ENCODE results near the gene RFC3.

The RFC3 gene

GRCh38 chr13:33815011-33815550 lies 2.9 kb upstream of the RFC3 start:
- DNase-seq = no peak

- no peak for DNase-seq
Measured at GRCh38 chr13:33816912-33817311, 1.0 kb upstream of the RFC3 start.

- no peak for DNase-seq
Measured at GRCh38 chr13:33817513-33817900, 442 bp upstream of the RFC3 start.

GRCh38 chr13:33825083-33825482 lies 7.1 kb downstream of the RFC3 start:
- DNase-seq = no peak

- DNase-seq = no peak
Measured at GRCh38 chr13:33827139-33827538, 9.2 kb downstream of the RFC3 start.

DNA sequence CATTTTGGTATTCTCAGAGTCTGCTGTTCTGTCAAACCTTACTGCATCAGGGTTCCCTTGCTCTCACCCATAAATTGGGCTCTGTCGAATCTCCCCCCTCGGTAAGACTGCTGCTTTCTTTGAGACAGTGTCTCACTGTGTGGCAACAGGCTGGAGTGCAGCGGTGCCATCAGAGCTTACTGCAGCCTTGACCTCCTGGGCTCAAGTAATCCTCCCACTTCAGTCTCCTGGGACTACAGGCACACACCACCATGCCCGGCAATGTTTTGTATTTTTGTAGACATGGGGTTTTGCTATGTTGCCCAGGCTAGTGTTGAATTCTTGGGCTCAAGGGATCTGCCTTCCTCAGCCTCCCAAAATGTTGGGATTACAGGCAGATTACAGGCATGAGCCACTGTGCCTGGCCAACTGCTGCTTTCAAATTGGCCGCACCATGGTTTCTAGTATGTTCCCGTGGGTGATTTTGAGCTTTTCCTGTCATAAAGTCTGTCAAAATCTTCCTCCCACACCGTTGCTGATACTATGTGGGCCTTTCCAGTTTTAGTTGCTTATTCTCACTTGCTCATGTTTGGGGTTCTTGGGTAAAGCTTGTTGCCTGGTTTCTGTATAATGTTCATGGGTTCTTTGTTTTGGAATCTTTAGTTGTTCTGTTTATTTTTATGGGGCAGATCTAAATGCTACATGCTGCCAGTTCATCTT lies 10.6 kb downstream of the RFC3 start:
- no peak for DNase-seq

GRCh38 chr13:33832872-33833271 lies 14.9 kb downstream of the RFC3 start:
- DNase-seq = no peak

DNA sequence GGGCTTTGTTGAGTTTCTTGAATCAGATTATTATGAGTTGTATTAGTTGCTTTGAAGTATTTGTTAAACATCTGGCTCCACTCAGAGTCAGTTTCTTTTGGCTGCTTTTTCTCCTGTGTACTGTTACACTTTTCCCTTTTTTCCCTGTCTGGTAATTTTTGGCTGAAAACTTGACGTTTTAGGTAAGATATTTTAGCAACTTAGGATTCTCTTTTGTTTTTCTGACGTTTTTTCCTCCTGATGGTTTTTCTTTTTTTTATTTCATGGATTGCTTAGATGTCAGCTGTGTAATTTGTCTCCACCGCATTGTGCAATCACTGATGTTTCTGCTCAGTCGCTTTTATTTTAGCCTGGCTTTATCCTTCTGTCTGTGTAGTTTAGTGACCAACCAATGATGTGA lies 20.7 kb downstream of the RFC3 start:
- no peak for DNase-seq

GRCh38 chr13:33840402-33840801 lies 22.5 kb downstream of the RFC3 start:
- DNase-seq = no peak

DNA sequence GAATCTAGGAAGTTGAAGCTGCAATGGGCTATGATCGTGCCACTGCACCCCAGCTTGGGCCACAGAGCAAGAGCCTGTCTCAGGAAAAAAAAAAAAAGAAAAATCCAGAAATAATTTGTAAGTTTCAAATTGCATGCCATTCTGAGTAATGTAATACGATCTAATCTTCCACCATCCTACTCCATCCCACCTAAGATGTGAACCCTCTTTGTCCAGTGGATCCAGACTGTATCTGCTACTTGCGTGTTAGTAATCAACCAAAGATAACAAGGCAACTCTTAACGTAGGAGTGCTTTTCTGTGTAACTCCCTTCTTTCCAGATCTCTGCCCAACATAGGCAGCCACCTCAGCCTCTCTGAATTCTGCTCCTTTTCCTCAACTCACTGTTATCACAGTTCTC lies 24.3 kb downstream of the RFC3 start:
- no peak for DNase-seq

DNA sequence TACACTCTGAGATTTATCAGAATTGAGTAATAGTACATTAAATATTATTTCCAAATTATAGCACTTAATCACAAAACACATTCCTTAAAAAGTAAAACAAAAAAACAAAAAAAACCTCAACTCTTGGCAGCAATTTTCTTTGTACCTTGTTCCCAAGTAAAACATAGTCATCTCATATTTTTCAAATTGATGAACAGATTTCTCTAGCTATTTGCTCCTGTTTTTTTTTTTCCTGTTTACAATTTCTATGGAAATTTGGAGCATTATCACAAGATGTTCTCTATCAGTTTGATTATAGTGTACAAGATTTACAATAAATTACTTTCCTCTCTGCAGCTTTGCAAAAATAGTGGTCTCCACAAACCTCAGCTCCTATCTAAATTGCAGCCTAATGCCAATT lies 25.0 kb downstream of the RFC3 start:
- DNase-seq = no peak

GRCh38 chr13:33845572-33846302 lies 27.8 kb downstream of the RFC3 start:
- no peak for DNase-seq

- DNase-seq = no peak
Measured at GRCh38 chr13:33846303-33847062, 28.5 kb downstream of the RFC3 start.

GRCh38 chr13:33849211-33849610 lies 31.3 kb downstream of the RFC3 start:
- no peak for DNase-seq

DNA sequence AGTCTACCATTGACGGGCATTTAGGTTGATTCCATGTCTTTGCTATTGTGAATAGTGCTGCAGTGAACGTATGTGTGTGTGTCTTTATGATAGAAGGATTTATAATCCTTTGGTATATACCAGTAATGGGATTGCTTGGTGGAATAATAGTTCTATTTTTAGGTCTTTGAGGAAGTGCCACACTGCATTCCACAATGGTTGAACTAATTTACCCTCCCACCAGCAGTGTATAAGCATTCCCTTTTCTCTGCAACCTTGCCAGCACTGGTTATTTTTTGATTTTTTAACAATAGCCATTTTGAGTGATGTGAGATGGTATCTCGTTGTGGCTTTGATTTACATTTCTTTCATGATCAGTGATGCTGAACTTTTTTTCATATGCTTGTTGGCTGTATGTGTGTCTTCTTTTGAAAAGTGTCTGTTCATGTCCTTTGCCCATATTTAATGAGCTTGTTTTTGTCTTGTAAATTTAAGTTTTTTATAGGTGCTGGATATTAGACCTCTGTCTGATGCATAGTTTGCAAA lies 37.5 kb downstream of the RFC3 start:
- no peak for DNase-seq

DNA sequence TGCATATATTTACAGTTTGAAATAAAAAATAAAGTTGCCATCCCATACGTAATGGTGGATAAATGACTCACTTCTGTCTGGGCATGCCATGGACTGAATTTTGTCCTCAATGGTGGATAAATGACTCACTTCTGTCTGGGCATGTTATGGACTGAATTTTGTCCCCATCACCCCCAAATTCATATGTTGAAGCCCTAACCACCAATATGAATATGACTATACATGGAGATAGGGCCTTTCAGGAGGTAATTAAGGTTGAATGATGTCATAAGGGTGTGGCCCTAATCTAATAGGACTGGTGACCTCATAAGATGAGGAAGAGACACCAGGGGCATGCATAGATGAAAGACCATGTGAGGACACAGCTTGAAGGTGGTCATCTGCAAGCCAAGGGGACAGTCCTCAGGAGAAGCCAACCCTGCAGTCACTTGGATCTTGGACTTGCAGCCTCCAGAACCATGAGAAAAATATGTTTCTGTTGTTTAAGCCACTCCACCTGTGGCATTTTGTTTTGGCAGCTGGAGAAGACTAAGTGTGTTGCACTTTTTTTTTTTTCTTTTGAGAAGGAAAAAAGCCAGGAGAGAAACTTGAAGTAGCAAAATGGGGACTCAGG lies 41.8 kb downstream of the RFC3 start:
- no peak for DNase-seq

GRCh38 chr13:33860526-33860925 lies 42.6 kb downstream of the RFC3 start:
- DNase-seq = no peak

GRCh38 chr13:33862016-33862415 lies 44.1 kb downstream of the RFC3 start:
- no peak for DNase-seq

- DNase-seq = no peak
Measured at GRCh38 chr13:33863188-33863789, 45.3 kb downstream of the RFC3 start.

DNA sequence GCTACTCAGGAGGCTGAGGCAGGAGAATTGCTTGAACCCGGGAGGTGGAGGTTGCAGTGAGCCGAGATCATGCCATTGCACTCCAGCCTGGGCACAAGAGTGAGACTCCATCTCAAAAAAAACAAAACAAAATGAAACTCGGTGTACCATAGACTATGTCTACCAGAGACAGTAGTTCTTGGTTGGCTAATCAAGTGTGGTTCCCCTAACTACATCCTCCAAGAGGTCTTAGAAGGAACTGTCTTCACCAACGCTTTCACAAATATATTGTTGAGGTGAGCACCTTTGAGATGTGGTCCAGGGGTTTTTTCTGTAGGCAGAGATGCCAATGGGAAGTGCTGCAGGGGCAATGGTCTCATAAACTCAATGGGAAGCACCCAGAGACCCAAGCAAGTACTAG lies 48.0 kb downstream of the RFC3 start:
- DNase-seq = no peak

DNA sequence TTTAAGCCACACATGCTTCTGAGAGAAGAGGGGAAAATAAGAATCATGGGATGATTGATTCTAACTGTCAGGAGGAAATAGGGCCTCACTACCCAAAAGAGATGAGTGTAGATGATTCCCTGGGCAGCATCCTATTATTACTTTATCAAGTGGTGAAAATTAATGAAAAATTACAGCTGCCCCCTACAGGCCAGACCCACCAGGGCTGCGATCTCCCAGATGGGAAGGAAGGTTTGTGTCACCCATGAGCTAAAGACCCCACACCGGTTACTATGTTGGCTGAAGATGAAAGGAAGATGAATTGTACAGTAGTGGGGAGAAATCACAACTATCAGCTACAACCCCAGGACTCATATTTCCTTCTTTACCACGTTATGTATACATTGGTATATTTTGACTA lies 49.5 kb downstream of the RFC3 start:
- no peak for DNase-seq

DNA sequence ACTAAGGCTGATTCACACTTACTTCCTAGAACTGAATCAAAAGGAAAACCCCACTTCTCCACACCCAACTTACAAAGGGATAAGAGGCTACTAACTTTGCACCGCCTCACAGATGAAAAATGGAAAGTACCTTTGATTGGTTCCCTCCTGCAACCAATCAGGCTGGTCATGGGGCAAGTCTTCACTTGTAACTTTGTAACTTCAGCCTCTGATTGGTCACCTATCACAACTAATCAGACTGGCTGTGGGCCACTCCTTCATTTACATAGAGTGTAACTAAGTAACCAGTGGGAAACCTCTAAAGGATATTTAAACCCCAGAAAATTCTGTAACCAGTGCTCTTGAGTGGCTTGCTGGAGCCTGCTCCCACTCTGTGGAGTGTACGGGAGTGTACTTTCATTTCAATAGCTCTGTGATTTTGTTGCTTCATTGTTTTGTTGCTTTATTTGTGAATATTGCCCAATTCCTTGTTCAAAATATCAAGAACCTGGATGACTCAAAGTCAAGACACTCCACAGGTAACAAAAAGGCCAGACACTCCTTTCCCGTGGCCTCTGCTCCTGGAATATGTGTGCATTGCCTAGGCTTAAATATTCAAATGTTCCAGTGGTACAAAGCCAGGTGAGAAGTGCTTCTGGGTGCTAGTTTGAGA lies 50.5 kb downstream of the RFC3 start:
- DNase-seq = no peak
